Liver (tissue), 9 donors: ENCODE measurements around the gene SAYSD1. TPM values are rescaled to one million over a fixed set of nuclear protein-coding genes. Genes with fewer than 3 reads are reported as not detected.
A peak's percentile ranks its signal among the peaks of the same experiment; 100 is the strongest.
"Not testable (repeated sequence)": the region's sequence is repeated elsewhere in the genome, so short reads cannot be mapped to it uniquely, and the experiment has no call there.

ENCODE experiments used
- DNase-seq: peaks from one replicate; pipeline ENCODE4 v3.0.0-alpha.2; 2017; ENCODE audit warnings: low spot score
- H3K27ac ChIP-seq, 2 donors: one replicate each; pipeline ENCODE4 v1.7.0; 2013; ENCODE audit warnings: inconsistent platforms in 2 of 2, low read length in 2 of 2, control low read depth in 1 of 2, low read depth in 1 of 2, mild to moderate bottlenecking in 1 of 2
- H3K27me3 ChIP-seq, 4 donors: one replicate each; pipeline versions ENCODE4 v1.6.1 to v1.7.0; 2013; ENCODE audit warnings: low read length in 3 of 4, inconsistent platforms in 1 of 4, mild to moderate bottlenecking in 1 of 4, moderate library complexity in 1 of 4; ENCODE audit not compliant: control insufficient read depth in 4 of 4, insufficient read depth in 4 of 4
- H3K36me3 ChIP-seq, 4 donors: one replicate each; pipeline versions ENCODE4 v1.6.1 to v1.7.0; 2013; ENCODE audit warnings: low read length in 3 of 4, mild to moderate bottlenecking in 3 of 4, low read depth in 1 of 4, moderate library complexity in 1 of 4; ENCODE audit not compliant: control insufficient read depth in 4 of 4, insufficient read depth in 3 of 4
- H3K4me1 ChIP-seq, 4 donors: one replicate each; pipeline versions ENCODE4 v1.6.1 to v1.7.0; 2013; ENCODE audit warnings: low read length in 3 of 4, mild to moderate bottlenecking in 3 of 4, moderate library complexity in 1 of 4; ENCODE audit not compliant: control insufficient read depth in 4 of 4, insufficient read depth in 4 of 4
- H3K4me3 ChIP-seq, 3 donors: one replicate each; pipeline versions ENCODE4 v1.6.1 to v1.7.0; 2013; ENCODE audit warnings: low read length in 3 of 3, control low read depth in 1 of 3, low read depth in 1 of 3, mild to moderate bottlenecking in 1 of 3
- H3K9ac ChIP-seq, 2 donors: one replicate each; pipeline ENCODE4 v1.7.0; 2013; ENCODE audit warnings: low read length in 2 of 2, mild to moderate bottlenecking in 2 of 2, moderate library complexity in 2 of 2, control low read depth in 1 of 2, low read depth in 1 of 2
- H3K9me3 ChIP-seq, 4 donors: one replicate each; pipeline versions ENCODE4 v1.6.1 to v1.7.0; 2013; ENCODE audit warnings: low read length in 3 of 4; ENCODE audit not compliant: control insufficient read depth in 4 of 4
- FOXA1 ChIP-seq: IDR thresholded peaks from 2 replicates; pipeline ENCODE4 v1.6.1; 2016; ENCODE audit warnings: antibody characterized with exemption
- FOXA2 ChIP-seq: IDR thresholded peaks from 2 replicates; pipeline ENCODE4 v1.6.1; 2016; ENCODE audit warnings: antibody characterized with exemption
- HNF4A ChIP-seq, 2 donors: conservative IDR thresholded peaks; 2 replicates each; pipeline ENCODE4 v1.6.1; 2016; ENCODE audit warnings: antibody characterized with exemption in 2 of 2, mild to moderate bottlenecking in 2 of 2
- JUND ChIP-seq, 2 donors: IDR thresholded peaks; 2 replicates each; pipeline ENCODE4 v1.6.1; 2016; ENCODE audit warnings: antibody characterized with exemption in 2 of 2
- NR2F2 ChIP-seq: IDR thresholded peaks from 2 replicates; pipeline ENCODE4 v1.6.1; 2016; ENCODE audit warnings: antibody characterized with exemption
- RXRA ChIP-seq, 2 donors: IDR thresholded peaks; 2 replicates each; pipeline ENCODE4 v1.6.1; 2017 to 2018; ENCODE audit warnings: antibody characterized with exemption in 2 of 2, mild to moderate bottlenecking in 1 of 2
- SP1 ChIP-seq: IDR thresholded peaks from 2 replicates; pipeline ENCODE4 v1.6.1; 2018; ENCODE audit warnings: antibody characterized with exemption, mild to moderate bottlenecking
- WGBS: extraction: QIAGEN DNeasy Blood & Tissue Kit; methylation state at CpG from one replicate; pipeline ENCODE4 v1.1.7; 2013; 5-methylcytosine and 5-hydroxymethylcytosine counted together
- polyA plus RNA-seq, 2 donors: library from polyadenylated mRNA; stranded (reverse) in 1 of 2; unstranded in 1 of 2; fragments of 200-250 nt in 1 of 2; fragments of >200 nt in 1 of 2; fragmentation: Nextera tagmentation in 1 of 2; extraction: Ambion mirVana in 1 of 2; gene quantifications; one replicate each; pipeline versions ENCODE4 v1.2.1 to v1.2.3, GENCODE V29; 2013 to 2015
- total RNA-seq, 2 donors: library from RNA; depleted of rRNA; stranded (reverse); fragments of >200 nt; gene quantifications; one replicate each; pipeline ENCODE4 v1.2.3, GENCODE V29; 2014
- TF ChIP-seq, protein P1 (sequence below): IDR thresholded peaks from 2 replicates; pipeline ENCODE4 v1.6.1; 2016; ENCODE audit warnings: antibody characterized with exemption
- TF ChIP-seq, protein P2 (sequence below): fragments of 150-350 bp; IDR thresholded peaks from 2 replicates; pipeline ENCODE4 v1.5.1; 2017; ENCODE audit warnings: improper control_type of control experiment, low read depth, low read length; ENCODE audit not compliant: missing input control
- TF ChIP-seq, protein P3 (sequence below): IDR thresholded peaks from 2 replicates; pipeline ENCODE4 v1.6.1; 2016; ENCODE audit warnings: antibody characterized with exemption, mild to moderate bottlenecking
- donor health status: healthy.
- donor health status: healthy.
- donor health status: healthy.
- donor health status: healthy.
- donor health status: healthy.

Gene SAYSD1
- total and polyA plus RNA-seq, 4 donors = 6.5 to 12.2 (median 9.3) TPM

- Histone ChIP-seq H3K9ac (no peak overlapping the region), H3K27me3 (no peaks in the 10 kb centered on the region), H3K27ac (no peak overlapping the region), H3K36me3 (no peaks in the 10 kb centered on the region), H3K4me3 (no peak overlapping the region), H3K9me3 (peaks cover 0 to 4% (median 1%) of the 10 kb centered on the region in 4 donors), H3K4me1 (no peaks in the 10 kb centered on the region)
- TF ChIP-seq RXRA (IDR thresholded peaks at IDR 0.05) (no peak), SP1 (no peak), HNF4A (conservative IDR thresholded peaks at IDR 0.05) (peak in 1 of 2 donors; percentile 9), FOXA1 (no peak), NR2F2 (no peak), JUND (IDR thresholded peaks at IDR 0.05) (no peak), FOXA2 (no peak)
- TF ChIP-seq, protein P1, sequence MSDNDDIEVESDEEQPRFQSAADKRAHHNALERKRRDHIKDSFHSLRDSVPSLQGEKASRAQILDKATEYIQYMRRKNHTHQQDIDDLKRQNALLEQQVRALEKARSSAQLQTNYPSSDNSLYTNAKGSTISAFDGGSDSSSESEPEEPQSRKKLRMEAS = no peak
- TF ChIP-seq, protein P2, sequence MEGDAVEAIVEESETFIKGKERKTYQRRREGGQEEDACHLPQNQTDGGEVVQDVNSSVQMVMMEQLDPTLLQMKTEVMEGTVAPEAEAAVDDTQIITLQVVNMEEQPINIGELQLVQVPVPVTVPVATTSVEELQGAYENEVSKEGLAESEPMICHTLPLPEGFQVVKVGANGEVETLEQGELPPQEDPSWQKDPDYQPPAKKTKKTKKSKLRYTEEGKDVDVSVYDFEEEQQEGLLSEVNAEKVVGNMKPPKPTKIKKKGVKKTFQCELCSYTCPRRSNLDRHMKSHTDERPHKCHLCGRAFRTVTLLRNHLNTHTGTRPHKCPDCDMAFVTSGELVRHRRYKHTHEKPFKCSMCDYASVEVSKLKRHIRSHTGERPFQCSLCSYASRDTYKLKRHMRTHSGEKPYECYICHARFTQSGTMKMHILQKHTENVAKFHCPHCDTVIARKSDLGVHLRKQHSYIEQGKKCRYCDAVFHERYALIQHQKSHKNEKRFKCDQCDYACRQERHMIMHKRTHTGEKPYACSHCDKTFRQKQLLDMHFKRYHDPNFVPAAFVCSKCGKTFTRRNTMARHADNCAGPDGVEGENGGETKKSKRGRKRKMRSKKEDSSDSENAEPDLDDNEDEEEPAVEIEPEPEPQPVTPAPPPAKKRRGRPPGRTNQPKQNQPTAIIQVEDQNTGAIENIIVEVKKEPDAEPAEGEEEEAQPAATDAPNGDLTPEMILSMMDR = no peak
- TF ChIP-seq, protein P3, sequence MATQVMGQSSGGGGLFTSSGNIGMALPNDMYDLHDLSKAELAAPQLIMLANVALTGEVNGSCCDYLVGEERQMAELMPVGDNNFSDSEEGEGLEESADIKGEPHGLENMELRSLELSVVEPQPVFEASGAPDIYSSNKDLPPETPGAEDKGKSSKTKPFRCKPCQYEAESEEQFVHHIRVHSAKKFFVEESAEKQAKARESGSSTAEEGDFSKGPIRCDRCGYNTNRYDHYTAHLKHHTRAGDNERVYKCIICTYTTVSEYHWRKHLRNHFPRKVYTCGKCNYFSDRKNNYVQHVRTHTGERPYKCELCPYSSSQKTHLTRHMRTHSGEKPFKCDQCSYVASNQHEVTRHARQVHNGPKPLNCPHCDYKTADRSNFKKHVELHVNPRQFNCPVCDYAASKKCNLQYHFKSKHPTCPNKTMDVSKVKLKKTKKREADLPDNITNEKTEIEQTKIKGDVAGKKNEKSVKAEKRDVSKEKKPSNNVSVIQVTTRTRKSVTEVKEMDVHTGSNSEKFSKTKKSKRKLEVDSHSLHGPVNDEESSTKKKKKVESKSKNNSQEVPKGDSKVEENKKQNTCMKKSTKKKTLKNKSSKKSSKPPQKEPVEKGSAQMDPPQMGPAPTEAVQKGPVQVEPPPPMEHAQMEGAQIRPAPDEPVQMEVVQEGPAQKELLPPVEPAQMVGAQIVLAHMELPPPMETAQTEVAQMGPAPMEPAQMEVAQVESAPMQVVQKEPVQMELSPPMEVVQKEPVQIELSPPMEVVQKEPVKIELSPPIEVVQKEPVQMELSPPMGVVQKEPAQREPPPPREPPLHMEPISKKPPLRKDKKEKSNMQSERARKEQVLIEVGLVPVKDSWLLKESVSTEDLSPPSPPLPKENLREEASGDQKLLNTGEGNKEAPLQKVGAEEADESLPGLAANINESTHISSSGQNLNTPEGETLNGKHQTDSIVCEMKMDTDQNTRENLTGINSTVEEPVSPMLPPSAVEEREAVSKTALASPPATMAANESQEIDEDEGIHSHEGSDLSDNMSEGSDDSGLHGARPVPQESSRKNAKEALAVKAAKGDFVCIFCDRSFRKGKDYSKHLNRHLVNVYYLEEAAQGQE = peak; percentile 99
- 19% methylated on average over 2 of the region's 2 CpGs for WGBS
- peak; percentile 54 for DNase-seq
Measured at GRCh38 chr6:39137245-39137644, 22.3 kb upstream of the SAYSD1 start.

- not testable (repeated sequence) for H3K4me3 ChIP-seq, H3K27me3 ChIP-seq, H3K9ac ChIP-seq, DNase-seq, H3K27ac ChIP-seq, H3K36me3 ChIP-seq, H3K9me3 ChIP-seq, H3K4me1 ChIP-seq
- 75% methylated on average over 7 of the region's 7 CpGs for WGBS
Measured at GRCh38 chr6:39136207-39136606, 21.2 kb upstream of the SAYSD1 start.

GRCh38 chr6:39134761-39135160 is 19.8 kb upstream of the SAYSD1 start:
- 71% methylated on average over 3 of the region's 3 CpGs for WGBS
- H3K4me3 ChIP-seq, H3K27ac ChIP-seq, H3K27me3 ChIP-seq, H3K9me3 ChIP-seq, H3K36me3 ChIP-seq, H3K9ac ChIP-seq, DNase-seq, H3K4me1 ChIP-seq: not testable (repeated sequence)
